Measurements from ENCODE around the gene RNF31. TPM values are rescaled to one million over a fixed set of nuclear protein-coding genes. Genes with fewer than 3 reads are reported as not detected.

The RNF31 gene
- polyA plus RNA-seq, 2 of the 4 experiments (the other 2 are of a cell fraction) = 5.7 to 20.8 TPM

DNA sequence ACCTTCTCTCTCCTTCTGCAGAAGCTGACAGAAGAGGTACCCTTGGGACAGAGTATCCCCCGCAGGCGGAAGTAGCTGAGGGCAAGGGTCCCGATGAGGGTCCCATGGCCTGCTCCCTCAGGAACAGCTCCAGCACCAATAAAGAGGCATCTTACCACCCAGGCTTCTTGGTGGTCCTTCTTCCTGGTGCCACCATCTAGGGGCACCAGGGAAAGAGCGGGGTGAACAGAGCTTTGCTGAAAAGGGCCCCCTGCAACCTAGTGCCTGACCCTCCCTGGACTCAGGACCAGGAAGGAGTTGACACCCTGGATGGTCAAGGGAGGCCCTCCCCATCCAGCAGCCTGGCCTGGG, 13.2 kb downstream of the RNF31 start:
- ATAC-seq (no peak; a peak in 2 of 6 replicates), DNase-seq (ENCODE audit: low read depth in 1 of 2, low spot score in 1 of 2) (no peak), FAIRE-seq (no peak)
- Histone ChIP-seq H3K4me2 (peak overlapping the region; percentile 92), H3K27ac (peak overlapping the region; percentile 79 to 86; a peak in 5 of 6 replicates), H3K4me3 (no peak overlapping the region), H3K4me1 (peaks cover 25% of the 10 kb centered on the region), H3K9me3 (no peaks in the 10 kb centered on the region)
- ChIA-PET CTCF (interaction anchor here (0.5 to 7.0 kb wide), 40 partner anchors 10 to 843 kb away, joined by 3 to 168 read pairs (median 5); partner anchors contain the start of genes CARMIL3, DCAF11, EMC9 and FITM1), POLR2A (interaction anchor here (0.6 to 2.4 kb wide), 9 partner anchors 9 to 97 kb away, joined by 3 to 16 read pairs (median 6); partner anchors contain the start of genes DCAF11, EMC9, NRL and PCK2)
- 98% methylated on average over 4 of the region's 4 CpGs for WGBS (ENCODE audit: missing lambda C conversion rate)
- no peak for TF ChIP-seq CBX8 (IDR thresholded peaks at IDR 0.05)
- TF ChIP-seq, protein P1, sequence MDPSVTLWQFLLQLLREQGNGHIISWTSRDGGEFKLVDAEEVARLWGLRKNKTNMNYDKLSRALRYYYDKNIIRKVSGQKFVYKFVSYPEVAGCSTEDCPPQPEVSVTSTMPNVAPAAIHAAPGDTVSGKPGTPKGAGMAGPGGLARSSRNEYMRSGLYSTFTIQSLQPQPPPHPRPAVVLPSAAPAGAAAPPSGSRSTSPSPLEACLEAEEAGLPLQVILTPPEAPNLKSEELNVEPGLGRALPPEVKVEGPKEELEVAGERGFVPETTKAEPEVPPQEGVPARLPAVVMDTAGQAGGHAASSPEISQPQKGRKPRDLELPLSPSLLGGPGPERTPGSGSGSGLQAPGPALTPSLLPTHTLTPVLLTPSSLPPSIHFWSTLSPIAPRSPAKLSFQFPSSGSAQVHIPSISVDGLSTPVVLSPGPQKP (IDR thresholded peaks at IDR 0.05; ENCODE audit: low read depth, low read length) = no peak
- TF ChIP-seq PHF8 (IDR thresholded peaks at IDR 0.05; ENCODE audit: borderline replicate concordance, low read depth) = no peak
- TF ChIP-seq, protein P2, sequence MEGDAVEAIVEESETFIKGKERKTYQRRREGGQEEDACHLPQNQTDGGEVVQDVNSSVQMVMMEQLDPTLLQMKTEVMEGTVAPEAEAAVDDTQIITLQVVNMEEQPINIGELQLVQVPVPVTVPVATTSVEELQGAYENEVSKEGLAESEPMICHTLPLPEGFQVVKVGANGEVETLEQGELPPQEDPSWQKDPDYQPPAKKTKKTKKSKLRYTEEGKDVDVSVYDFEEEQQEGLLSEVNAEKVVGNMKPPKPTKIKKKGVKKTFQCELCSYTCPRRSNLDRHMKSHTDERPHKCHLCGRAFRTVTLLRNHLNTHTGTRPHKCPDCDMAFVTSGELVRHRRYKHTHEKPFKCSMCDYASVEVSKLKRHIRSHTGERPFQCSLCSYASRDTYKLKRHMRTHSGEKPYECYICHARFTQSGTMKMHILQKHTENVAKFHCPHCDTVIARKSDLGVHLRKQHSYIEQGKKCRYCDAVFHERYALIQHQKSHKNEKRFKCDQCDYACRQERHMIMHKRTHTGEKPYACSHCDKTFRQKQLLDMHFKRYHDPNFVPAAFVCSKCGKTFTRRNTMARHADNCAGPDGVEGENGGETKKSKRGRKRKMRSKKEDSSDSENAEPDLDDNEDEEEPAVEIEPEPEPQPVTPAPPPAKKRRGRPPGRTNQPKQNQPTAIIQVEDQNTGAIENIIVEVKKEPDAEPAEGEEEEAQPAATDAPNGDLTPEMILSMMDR (IDR thresholded peaks at IDR 0.05) = no peak
- TF ChIP-seq ZC3H11A (IDR thresholded peaks at IDR 0.05) = no peak
- no peak for TF ChIP-seq TFCP2L1 (CRISPR knock-in tag; IDR thresholded peaks at IDR 0.05)
- TF ChIP-seq, protein P3, sequence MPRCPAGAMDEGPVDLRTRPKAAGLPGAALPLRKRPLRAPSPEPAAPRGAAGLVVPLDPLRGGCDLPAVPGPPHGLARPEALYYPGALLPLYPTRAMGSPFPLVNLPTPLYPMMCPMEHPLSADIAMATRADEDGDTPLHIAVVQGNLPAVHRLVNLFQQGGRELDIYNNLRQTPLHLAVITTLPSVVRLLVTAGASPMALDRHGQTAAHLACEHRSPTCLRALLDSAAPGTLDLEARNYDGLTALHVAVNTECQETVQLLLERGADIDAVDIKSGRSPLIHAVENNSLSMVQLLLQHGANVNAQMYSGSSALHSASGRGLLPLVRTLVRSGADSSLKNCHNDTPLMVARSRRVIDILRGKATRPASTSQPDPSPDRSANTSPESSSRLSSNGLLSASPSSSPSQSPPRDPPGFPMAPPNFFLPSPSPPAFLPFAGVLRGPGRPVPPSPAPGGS (IDR thresholded peaks at IDR 0.05) = no peak
- no peak for TF ChIP-seq ZNF302 (CRISPR knock-in tag; IDR thresholded peaks at IDR 0.05)
- TF ChIP-seq FOSL2 (IDR thresholded peaks at IDR 0.05) = no peak
- no peak for TF ChIP-seq FOSL2 (CRISPR knock-in tag; IDR thresholded peaks at IDR 0.05)
- TF ChIP-seq, protein P4, sequence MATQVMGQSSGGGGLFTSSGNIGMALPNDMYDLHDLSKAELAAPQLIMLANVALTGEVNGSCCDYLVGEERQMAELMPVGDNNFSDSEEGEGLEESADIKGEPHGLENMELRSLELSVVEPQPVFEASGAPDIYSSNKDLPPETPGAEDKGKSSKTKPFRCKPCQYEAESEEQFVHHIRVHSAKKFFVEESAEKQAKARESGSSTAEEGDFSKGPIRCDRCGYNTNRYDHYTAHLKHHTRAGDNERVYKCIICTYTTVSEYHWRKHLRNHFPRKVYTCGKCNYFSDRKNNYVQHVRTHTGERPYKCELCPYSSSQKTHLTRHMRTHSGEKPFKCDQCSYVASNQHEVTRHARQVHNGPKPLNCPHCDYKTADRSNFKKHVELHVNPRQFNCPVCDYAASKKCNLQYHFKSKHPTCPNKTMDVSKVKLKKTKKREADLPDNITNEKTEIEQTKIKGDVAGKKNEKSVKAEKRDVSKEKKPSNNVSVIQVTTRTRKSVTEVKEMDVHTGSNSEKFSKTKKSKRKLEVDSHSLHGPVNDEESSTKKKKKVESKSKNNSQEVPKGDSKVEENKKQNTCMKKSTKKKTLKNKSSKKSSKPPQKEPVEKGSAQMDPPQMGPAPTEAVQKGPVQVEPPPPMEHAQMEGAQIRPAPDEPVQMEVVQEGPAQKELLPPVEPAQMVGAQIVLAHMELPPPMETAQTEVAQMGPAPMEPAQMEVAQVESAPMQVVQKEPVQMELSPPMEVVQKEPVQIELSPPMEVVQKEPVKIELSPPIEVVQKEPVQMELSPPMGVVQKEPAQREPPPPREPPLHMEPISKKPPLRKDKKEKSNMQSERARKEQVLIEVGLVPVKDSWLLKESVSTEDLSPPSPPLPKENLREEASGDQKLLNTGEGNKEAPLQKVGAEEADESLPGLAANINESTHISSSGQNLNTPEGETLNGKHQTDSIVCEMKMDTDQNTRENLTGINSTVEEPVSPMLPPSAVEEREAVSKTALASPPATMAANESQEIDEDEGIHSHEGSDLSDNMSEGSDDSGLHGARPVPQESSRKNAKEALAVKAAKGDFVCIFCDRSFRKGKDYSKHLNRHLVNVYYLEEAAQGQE (IDR thresholded peaks at IDR 0.05) = no peak
- no peak for TF ChIP-seq KDM5A (IDR thresholded peaks at IDR 0.05)
- no peak for TF ChIP-seq TP53 (CRISPR knock-in tag; IDR thresholded peaks at IDR 0.05)

DNA sequence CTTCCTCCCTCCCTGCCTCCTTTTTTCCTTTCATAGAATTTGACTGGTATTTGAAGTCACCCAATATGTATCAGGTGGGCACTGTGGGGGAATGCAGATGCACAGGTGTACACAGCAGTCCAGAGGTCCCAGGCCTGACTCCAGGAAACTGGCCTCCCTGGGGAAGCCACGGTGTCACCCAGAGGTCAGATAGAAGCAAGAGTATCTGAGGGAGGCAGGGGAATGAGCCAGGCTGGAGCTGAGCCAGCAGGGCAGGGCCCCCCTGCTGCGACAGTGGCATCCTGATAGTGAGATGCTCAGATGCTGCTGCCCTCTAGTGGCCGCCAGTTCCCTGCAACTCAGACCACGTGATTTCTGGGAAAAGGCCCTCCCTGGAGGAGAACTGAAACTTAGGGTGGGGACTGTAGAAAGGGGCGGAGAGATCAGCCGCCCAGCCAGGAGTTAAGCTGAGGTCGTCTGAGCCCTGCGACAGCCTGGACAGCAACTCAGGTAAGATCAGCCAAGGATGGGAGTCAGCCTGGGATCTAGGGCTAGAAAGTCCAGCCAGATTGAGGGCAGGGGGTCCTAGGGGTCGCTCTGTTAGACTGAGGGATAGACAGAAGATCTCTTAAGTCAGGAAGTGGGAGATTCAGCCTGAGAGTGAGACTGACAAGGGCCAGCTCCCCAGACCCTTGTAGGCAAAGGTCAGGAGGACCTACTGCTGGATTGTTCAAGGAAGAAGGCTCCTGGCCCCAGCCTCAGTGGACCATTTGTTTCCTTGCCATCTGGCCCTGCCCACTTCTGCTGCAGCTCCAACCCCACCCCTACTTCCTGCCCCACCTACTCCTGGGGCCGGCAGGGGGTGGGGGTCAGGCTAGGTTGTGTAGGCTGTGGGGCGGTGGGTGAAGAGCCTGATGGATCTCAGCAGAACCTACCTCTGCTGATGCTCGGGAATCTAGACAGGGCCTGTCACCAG, 13.8 kb downstream of the RNF31 start, which contains the start of gene IRF9:
TSS of gene IRF9 (plus strand) at position 416 of the 955 bp plus-strand sequence. CDS start 880 bp downstream, outside the sequence.
- FAIRE-seq = no peak
- CTCF ChIA-PET = interaction anchor here (0.8 to 7.0 kb wide), 39 partner anchors 9 to 572 kb away, joined by 3 to 168 read pairs (median 5); partner anchors contain the start of genes CARMIL3, DCAF11, EMC9 and FITM1
- Histone ChIP-seq H3K4me2 (peak within 1 kb of the TSS; percentile 92), H3K4me3 (peak within 1 kb of the TSS; percentile 47), H3K9me3 (no peaks in the 10 kb centered on the region), H3K4me1 (peaks cover 25% of the 10 kb centered on the region), H3K27ac (peak within 1 kb of the TSS; percentile 86 to 91)
- POLR2A ChIA-PET = interaction anchor here (0.6 to 2.4 kb wide), 9 partner anchors 10 to 82 kb away, joined by 3 to 16 read pairs (median 6); partner anchors contain the start of genes DCAF11, EMC9, NRL and PCK2
- DNase-seq (ENCODE audit: low read depth in 1 of 2, low spot score in 1 of 2) = peak; percentile 95 to 96
- 10% methylated on average over 10 of the region's 12 CpGs for WGBS (ENCODE audit: missing lambda C conversion rate)
- peak; percentile 79 to 94 for ATAC-seq
- TF ChIP-seq HOXA7 (CRISPR knock-in tag; IDR thresholded peaks at IDR 0.05) = 0 out of 2 replicates have a peak, but pooled peaks have one; percentile 70
- TF ChIP-seq TFCP2L1 (CRISPR knock-in tag; IDR thresholded peaks at IDR 0.05) = no peak
- no peak for TF ChIP-seq RARB (CRISPR knock-in tag; IDR thresholded peaks at IDR 0.05)
- TF ChIP-seq GATA3 (IDR thresholded peaks at IDR 0.05; ENCODE audit: borderline replicate concordance) = 0 out of 2 replicates have a peak, but pooled peaks have one; percentile 23
- no peak for TF ChIP-seq RNF2 (IDR thresholded peaks at IDR 0.05; ENCODE audit: borderline replicate concordance, low read depth)
- no peak for TF ChIP-seq EP300 (IDR thresholded peaks at IDR 0.05)
- no peak for TF ChIP-seq FOSB (CRISPR knock-in tag; IDR thresholded peaks at IDR 0.05)
- TF ChIP-seq, protein P3 (IDR thresholded peaks at IDR 0.05) = 0 out of 3 replicates have a peak, but pooled peaks have one; percentile 40
- TF ChIP-seq NPAS2 (CRISPR knock-in tag; IDR thresholded peaks at IDR 0.05; ENCODE audit: borderline replicate concordance) = no peak
- TF ChIP-seq EHMT2 (IDR thresholded peaks at IDR 0.05; ENCODE audit: low read depth) = no peak
- TF ChIP-seq JUN (IDR thresholded peaks at IDR 0.05) = peak; percentile 62 to 79; a peak in 4 of 5 replicates
- TF ChIP-seq, protein P1 (IDR thresholded peaks at IDR 0.05; ENCODE audit: low read depth, low read length) = no peak
- no peak for TF ChIP-seq MAZ (IDR thresholded peaks at IDR 0.05; ENCODE audit: borderline replicate concordance, low read depth, low read length)
